Measurements from ENCODE around the gene SEC24D.
A peak's percentile ranks its signal among the peaks of the same experiment; 100 is the strongest.

The SEC24D gene

GRCh38 chr4:118711052-118711451 is 124.9 kb downstream of the SEC24D start:
- DNase-seq = no peak

GRCh38 chr4:118703118-118703517 is 132.8 kb downstream of the SEC24D start:
- no peak for DNase-seq

GRCh38 chr4:118684873-118685811 is 150.8 kb downstream of the SEC24D start, which contains the start of gene METTL14:
Gene METTL14 (plus strand): TSS chr4:118685392. CDS start chr4:118685535, 143 bp downstream.
- peak; percentile 94 for DNase-seq

GRCh38 chr4:118683513-118683912 is 152.4 kb downstream of the SEC24D start:
- DNase-seq = peak; percentile 44

GRCh38 chr4:118682928-118683327 is 153.0 kb downstream of the SEC24D start:
- DNase-seq = peak; percentile 52

- peak; percentile 39 for DNase-seq
These were observed 155.1 kb downstream of the SEC24D start for GRCh38 chr4:118680808-118681207.

- DNase-seq = no peak
These were observed 159.8 kb downstream of the SEC24D start for GRCh38 chr4:118676128-118676527.
